Measurements from ENCODE around the gene WDR33. TPM values are rescaled to one million over a fixed set of nuclear protein-coding genes. Genes with fewer than 3 reads are reported as not detected.

Gene WDR33
- total RNA-seq, 2 donors from 2014 or later: 25.4 to 41.9 TPM

GRCh38 chr2:127768775-127769479, 42.0 kb downstream of the WDR33 start:
- TF ChIP-seq POLR2A (IDR thresholded peaks at IDR 0.05) (no peak), CTCF (IDR thresholded peaks at IDR 0.05) (no peak), POLR2AphosphoS5 (IDR thresholded peaks at IDR 0.05) (no peak)
- H3K27ac ChIP-seq: no peak overlapping the region
- no peak for DNase-seq (ENCODE audit: low spot score)
- H3K36me3 ChIP-seq: peaks cover 5 to 7% of the 10 kb centered on the region in 2 donors
- no peaks in the 10 kb centered on the region for H3K27me3 ChIP-seq (replicated peaks; ENCODE audit: insufficient read depth)
- H3K4me1 ChIP-seq (replicated peaks): no peaks in the 10 kb centered on the region
- no peaks in the 10 kb centered on the region for H3K9me3 ChIP-seq
- 90% methylated on average over 6 of the region's 6 CpGs for WGBS
- intact Hi-C loops (cut with DNase I): no loop called here
- H3K4me3 ChIP-seq: no peak overlapping the region

- intact Hi-C loops (cut with DNase I): no loop called here
- peaks cover 7% of the 10 kb centered on the region in 2 donors for H3K36me3 ChIP-seq
Measured at GRCh38 chr2:127763776-127764175, 47.2 kb downstream of the WDR33 start.

GRCh38 chr2:127762846-127763245, 48.1 kb downstream of the WDR33 start:
- no peaks in the 10 kb centered on the region for H3K9me3 ChIP-seq
- intact Hi-C loops (cut with DNase I): no loop called here
- TF ChIP-seq POLR2A (IDR thresholded peaks at IDR 0.05) (no peak), POLR2AphosphoS5 (IDR thresholded peaks at IDR 0.05) (no peak), CTCF (IDR thresholded peaks at IDR 0.05) (no peak)
- H3K27me3 ChIP-seq (replicated peaks; ENCODE audit: insufficient read depth): no peaks in the 10 kb centered on the region
- no peak overlapping the region for H3K27ac ChIP-seq
- 63% methylated on average over 6 of the region's 6 CpGs for WGBS
- no peak overlapping the region for H3K4me3 ChIP-seq
- no peak for DNase-seq (ENCODE audit: low spot score)
- no peaks in the 10 kb centered on the region for H3K4me1 ChIP-seq (replicated peaks)
- peaks cover 7% of the 10 kb centered on the region in 2 donors for H3K36me3 ChIP-seq

More at GRCh38 chr2:127763776-127764175, 47.2 kb downstream of the WDR33 start:
- H3K27me3 ChIP-seq (replicated peaks; ENCODE audit: insufficient read depth): no peaks in the 10 kb centered on the region
- TF ChIP-seq POLR2A (IDR thresholded peaks at IDR 0.05) (no peak), CTCF (IDR thresholded peaks at IDR 0.05) (no peak), POLR2AphosphoS5 (IDR thresholded peaks at IDR 0.05) (no peak)
- H3K4me1 ChIP-seq (replicated peaks): no peaks in the 10 kb centered on the region
- no peaks in the 10 kb centered on the region for H3K9me3 ChIP-seq
- no peak overlapping the region for H3K4me3 ChIP-seq
- DNase-seq (ENCODE audit: low spot score): no peak
- no peak overlapping the region for H3K27ac ChIP-seq

- no peak for DNase-seq (ENCODE audit: low spot score)
- Histone ChIP-seq H3K4me1 (replicated peaks) (no peaks in the 10 kb centered on the region), H3K9me3 (no peaks in the 10 kb centered on the region), H3K27me3 (replicated peaks; ENCODE audit: insufficient read depth) (no peaks in the 10 kb centered on the region), H3K36me3 (peaks cover 7% of the 10 kb centered on the region in 2 donors), H3K4me3 (no peak overlapping the region), H3K27ac (no peak overlapping the region)
- TF ChIP-seq CTCF (IDR thresholded peaks at IDR 0.05) (no peak), POLR2AphosphoS5 (IDR thresholded peaks at IDR 0.05) (peak; percentile 9)
- intact Hi-C loops (cut with DNase I): no loop called here
- 75% methylated on average over 6 of the region's 6 CpGs for WGBS
Measured at GRCh38 chr2:127762441-127762840, 48.5 kb downstream of the WDR33 start.

GRCh38 chr2:127759931-127760330, 51.0 kb downstream of the WDR33 start:
- H3K36me3 ChIP-seq: peaks cover 5 to 7% of the 10 kb centered on the region in 2 donors
- no peak for DNase-seq (ENCODE audit: low spot score)
- WGBS: 93% methylated on average over 2 of the region's 2 CpGs
- H3K27ac ChIP-seq: no peak overlapping the region
- H3K27me3 ChIP-seq (replicated peaks; ENCODE audit: insufficient read depth): no peaks in the 10 kb centered on the region
- H3K9me3 ChIP-seq: no peaks in the 10 kb centered on the region
- no peak for TF ChIP-seq POLR2A (IDR thresholded peaks at IDR 0.05)
- no peak for TF ChIP-seq CTCF (IDR thresholded peaks at IDR 0.05)
- no peak for TF ChIP-seq POLR2AphosphoS5 (IDR thresholded peaks at IDR 0.05)
- no peak overlapping the region for H3K4me3 ChIP-seq
- intact Hi-C loops (cut with DNase I): no loop called here
- no peaks in the 10 kb centered on the region for H3K4me1 ChIP-seq (replicated peaks)
